Midbrain (tissue), 1 donor: Measurements from ENCODE around the gene FAS.
A peak's percentile ranks its signal among the peaks of the same experiment; 100 is the strongest.
"Not testable (repeated sequence)": the region's sequence is repeated elsewhere in the genome, so short reads cannot be mapped to it uniquely, and the experiment has no call there.

Experiments
- DNase-seq: peaks from one replicate; lab custom pipeline; 2025; lab: John Stamatoyannopoulos, UW

FAS gene

DNA sequence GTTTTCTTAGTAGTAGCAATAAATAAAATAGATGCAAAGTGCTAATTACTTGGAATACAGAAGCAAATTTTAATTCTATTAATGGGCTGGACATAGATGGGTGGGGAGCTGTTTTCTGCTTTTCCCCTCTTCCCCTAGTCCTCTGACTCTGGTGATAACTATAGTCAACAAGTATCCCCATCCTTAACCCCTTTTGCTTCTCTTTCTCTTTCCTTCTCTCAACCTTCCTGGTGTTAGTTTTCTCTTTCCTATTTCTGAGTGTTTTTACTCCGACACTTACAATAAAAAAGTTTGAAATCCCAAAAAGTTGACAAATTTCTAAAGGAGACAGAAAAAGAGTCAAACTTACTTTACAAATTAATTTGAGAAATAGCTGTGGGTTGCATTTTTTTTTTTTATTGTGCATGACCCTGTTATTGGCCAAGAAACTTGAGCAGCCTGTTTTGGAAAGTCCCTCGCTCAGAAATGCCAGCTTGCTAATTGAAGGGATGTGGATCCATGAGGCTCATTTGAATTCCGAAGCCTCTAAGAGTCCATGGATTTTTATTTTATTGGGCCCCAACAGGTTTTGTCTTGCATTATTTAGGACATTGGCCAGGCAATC, 2.4 kb downstream of the FAS start:
- DNase-seq = no peak

DNA sequence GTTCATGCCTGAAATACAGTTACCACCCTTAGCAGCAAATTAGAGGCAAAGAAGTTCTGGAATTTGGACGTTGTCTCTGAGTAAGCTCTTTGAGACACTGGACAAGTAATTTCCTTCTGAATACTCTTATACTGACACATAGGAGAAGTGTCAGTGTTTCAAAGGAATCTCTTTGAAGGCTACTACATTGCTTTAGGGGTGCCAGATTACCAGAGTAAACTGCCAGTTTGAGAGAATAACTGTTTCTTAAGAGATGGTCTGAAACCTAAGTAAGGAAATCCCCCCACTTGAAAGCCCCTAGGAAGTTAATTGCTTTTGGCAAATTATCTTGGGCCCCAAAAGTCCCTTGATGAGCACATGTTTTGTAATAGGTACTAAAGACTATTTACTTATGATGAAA, 3.4 kb downstream of the FAS start:
- DNase-seq = no peak

DNA sequence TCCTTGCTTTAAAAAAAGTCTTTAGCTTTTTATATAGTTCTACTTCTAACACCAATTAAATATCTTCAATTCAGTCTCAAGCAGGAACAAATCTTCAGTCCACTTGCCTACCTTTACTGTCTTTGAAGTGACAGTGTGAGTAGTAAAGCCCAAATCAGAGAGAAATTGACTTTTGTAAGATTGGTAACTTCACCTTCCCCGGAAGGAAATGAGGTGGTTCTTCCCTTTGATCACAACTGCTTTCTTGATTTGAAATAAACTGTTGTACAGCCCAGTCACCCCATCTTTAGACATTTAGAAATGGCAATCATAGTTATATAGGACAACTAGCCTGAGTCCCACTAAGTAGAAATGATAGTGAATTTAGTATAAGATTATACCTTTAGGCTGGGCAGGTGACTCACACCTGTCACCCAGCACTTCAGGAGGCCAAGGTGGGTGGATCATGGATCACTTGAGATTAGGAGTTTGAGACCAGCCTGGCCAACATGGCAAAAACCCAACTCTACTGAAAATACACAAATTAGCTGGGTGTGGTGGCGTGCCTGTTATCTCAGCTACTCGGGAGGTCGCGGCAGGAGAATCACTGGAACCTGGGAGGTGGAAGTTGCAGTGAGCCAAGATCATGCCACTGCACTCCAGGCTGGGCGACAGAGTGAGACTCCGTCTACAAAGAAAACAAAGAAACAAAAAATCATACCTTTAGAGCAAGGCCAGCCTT, 4.7 kb downstream of the FAS start:
- DNase-seq = no peak

DNA sequence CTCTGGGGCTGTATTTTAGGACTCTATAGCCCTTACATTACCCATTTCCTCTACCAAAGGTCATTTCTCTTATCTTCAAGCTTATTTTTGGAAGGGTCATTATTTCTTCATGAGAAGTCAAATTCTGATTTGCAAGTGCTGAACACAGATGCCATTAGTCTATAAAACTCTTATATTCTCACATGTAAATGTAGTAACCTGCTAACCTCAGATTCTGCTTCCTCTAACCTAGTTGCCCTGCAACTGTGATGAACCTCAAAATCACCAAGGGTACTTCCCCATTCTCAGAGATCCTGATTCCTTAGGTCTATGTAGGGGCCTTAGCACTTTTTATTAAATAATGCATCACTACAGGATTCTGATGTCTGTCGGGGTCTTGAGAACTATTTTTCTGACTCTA, 6.3 kb downstream of the FAS start:
- no peak for DNase-seq

DNA sequence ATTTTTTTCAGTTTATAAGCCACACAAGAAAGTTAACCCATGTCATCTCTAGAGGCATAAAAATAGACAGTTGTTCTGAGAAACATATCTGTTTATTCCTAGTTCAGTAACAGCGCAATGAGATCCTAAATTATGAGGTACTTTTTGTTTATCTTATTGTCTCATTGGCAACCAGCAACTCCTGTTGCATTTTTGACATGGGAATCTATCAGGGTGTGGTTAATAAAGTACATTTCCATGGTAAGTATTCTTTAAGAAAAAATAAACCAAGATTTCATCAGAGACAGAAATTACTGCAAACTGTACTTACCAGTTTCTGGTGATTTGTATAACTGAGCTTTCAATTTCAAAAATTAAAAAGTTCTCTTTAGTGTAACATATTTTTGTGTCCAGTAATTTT, 9.0 kb downstream of the FAS start:
- no peak for DNase-seq

DNA sequence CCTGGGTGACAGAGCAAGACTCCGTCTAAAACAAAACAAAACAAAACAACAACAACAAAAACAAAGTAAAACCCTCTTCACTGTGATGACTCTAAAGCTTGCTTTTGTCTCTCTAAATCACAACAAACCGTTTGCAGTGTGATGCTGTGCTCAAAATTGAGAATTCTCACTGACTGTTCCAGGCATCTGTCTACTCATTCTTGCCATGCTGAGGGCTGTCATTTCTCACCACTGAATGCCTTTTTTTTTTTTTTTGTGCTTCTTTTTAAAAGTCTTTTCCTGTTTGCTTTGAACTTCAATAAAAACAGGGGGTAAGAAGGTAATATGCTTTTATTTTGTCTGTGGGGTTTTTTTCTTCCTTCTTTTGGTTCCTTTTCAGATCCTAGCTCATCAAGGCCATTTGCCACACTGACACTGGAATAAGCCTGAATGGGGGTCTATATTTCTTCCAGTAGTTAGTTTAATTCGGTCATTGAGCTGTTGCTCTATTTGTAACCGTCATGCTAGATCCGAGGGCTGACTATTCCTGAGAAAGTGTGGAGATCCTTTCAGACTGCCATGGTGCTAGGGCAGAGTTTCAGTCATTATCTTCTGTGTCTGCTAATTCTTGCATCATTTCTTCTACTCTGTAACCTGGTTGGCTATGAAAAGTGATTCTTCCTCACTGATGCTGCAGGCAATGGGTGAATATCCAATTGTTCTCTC, 10.6 kb downstream of the FAS start:
- no peak for DNase-seq

DNA sequence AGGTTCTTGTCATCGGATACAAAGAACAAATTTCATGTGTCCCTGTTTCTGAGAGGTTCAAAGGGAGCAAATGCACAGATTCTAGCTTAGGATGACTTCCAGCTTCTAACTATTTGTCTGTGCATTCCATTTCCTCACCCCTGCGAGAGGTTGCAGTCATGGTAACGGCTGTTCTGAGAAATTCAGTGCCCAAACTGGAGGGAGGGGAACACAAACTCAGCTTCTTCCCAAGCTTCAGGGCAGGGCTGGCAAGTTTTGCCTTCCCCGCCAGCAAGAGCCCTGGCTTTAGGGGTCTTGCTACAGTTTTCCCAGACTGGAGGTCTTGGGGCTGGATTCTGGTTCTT, 11.1 kb downstream of the FAS start:
- peak; percentile 10 for DNase-seq

DNA sequence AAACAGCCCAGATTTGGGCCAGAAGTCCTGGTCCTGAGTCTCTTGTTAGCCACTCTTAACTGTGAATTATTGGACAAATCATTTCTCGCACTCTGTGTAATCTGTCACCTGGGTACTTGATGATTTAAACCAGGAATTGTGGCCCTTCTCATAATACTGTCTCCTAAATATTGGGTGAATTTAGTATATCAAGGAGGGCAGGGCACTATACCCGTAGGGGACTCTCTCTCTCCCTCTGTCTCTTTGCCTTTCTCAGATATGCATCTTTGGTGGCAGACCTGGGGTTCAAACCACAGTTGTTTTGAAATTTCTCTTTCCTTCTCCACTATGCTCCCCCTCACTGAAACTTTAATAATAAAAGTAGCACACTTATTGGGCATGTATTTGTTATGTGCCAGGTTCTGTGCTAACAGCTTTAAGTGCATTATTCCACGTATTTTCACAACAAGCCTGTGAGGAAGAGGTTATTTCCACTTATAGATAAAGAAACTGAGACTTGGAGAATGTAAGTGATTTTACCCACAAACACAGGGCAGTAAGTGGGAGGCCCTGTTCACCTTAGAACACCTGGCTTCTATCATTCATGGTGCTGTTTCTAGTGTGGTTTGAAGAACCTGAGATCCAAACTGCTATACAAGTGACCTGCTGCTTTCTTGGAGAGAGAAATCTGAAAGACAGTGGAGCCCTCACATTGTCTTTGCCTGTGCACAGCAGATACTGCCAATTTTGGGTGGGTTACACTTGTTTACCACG, 11.8 kb downstream of the FAS start:
- no peak for DNase-seq

DNA sequence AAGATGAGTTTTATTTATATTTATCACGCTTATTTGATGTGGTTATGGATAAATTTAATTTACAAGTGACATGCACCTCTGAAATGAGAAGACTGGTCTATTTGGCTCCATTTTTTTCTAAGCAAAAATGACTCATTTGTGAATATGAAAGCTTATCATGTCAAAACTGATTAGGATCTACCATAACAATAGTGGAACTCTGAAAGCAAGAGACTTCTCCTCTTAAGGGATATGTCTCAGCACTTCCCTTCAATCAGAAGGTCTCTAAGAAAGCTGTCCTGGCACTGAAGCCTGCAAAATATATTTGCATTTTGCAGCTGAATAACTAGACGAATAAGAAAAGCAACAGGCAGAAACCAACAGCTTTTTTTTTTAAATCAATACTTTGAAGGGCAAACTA, 12.7 kb downstream of the FAS start:
- DNase-seq = no peak

DNA sequence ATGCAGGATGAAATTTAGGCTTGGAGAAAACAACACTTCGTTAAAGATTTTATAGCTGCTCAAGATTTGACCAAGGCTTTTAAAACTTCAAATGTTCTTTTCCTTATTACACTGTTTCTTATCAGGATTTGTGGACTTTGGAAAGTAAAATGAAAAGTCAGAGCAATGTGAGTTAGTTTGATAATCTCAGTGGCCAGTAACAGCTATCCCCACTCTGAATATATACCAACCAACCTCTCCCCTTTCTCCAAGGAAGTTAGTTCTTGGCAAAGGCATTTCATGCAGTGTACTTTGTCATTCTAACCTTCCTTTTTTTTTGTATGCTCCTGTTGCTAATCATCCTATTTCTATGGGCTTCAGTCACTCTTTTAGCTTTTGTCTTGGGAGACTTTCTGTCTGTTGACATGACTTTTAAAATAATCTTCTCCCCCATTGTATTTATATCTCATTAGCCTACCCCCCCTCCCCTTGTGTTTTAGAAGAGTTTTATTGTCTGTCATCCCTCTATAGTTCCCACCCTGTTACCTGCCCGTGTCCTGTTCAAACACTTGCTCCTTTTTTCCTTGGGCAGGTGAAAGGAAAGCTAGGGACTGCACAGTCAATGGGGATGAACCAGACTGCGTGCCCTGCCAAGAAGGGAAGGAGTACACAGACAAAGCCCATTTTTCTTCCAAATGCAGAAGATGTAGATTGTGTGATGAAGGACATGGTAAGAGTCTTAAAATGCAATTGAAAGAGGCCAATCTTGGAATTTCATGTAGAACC, 16.7 kb downstream of the FAS start:
- DNase-seq = no peak

DNA sequence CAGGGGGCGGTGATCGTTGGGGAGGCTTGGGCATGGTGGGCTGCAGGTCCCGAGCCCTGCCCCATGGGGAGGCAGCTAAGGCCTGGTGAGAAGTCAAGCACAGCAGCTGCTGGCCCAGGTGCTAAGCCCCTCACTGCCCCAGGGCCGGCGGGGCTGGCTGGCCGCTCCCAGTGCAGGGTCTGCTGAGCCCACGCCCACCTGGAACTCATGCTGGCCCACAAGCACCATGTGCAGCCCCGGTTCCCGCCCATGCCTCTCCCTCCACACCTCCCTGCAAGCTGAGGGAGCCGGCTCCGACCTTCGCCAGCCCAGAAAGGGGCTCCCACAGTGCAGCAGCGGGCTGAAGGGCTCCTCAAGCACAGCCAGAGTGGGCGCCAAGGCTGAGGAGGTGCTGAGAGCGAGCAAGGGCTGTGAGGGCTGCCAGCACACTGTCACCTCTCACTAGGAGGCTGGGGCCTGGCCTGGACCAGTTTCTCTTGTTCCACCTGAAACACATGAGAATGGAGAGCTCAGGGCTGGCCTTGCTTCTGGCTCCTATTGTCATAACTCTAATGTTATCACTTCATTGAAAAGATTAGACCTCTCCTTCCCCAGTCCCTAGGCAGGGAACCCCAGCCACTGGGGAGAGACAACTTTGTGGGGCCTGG, 28.2 kb downstream of the FAS start:
- DNase-seq = not testable (repeated sequence)

DNA sequence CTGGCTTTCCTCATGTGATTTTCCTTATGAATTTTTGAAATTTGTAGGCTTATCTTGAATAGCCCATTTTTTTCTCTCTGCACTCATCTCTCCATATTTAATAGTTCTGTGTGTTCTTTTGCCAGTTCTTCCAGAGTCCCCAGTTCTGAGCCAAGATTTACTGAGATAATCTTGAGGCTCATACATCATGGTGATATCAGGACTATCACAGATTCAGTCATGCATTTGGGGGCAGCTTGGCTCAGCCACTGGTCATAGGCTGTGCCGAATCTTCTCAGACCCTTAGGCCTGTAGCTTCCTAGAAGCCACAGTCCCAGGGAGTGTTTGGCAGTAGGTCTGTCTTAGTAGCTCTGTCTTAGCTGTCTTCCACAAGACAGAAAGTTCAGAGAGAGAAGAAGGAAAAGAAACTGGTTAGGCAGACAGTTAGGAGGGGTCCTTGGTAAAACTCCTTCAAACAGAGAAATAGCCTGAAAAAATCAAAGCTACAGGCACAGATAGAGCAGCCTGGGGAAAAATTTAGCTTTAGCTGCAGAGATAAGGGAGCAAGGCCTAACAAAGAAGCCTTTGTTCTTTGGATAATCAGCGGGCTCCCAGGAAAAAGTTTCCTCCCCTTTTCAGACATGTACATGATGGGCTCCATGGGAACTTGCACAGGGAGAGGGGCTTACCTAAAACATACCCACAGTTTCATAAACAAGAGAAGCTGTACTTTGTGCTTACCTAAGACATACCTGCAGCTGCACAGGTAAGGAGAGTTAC, 29.1 kb downstream of the FAS start:
- no peak for DNase-seq

DNA sequence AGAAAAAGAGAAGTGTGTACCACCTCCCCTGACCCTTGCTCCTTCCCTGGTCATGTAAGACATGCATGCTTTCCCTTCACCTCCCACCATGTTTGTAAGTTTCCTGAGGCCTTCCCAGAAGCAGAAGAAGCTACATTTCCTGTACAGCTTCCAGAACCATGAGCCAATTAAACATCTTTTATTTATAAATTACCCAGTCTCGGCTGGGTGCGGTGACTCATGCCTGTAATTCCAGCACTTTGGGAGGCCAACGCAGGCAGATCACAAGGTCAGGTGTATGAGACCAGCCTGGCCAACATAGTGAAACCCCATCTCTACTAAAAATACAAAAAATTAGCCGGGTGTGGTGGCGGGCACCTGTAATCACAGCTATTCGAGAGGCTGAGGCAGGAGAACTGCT, 30.9 kb downstream of the FAS start:
- DNase-seq = not testable (repeated sequence)

DNA sequence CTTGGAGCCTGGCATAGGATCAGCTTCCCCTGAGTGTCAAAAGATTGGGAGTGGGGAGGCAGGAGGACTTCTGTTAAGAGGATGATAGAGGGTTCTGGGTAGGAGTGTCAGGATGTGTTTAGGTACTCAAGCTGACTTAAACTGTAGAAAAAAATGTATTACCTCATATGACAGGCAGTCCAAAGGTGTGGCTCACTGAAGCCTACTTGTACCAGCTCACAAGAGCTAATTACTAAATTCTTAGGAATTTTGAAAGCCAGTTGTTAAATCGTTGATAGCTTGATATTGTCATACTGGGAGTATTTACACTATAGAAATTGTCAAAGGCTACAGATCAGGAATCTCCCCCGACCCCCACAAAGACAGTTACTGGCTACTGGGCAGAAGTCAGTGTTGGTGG, 32.1 kb downstream of the FAS start:
- DNase-seq = no peak

DNA sequence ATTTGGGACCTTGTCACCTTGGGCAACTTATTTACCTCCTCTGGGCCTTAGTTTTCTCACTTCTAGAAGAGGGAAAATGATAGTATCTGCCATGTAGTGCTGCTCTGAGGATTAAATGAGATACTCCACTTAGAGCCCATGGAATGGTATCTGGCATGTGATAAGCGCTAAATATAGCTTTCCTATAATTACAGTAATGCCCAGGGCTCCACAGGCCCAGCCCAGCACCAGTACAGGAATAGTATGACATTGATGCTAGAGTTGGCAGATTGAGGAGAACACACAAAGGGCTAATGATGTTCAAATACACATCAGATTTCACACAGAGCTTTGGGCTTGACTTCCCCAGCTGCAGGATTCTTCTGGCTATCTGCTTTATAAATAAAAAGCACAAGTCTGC, 34.9 kb downstream of the FAS start:
- no peak for DNase-seq

DNA sequence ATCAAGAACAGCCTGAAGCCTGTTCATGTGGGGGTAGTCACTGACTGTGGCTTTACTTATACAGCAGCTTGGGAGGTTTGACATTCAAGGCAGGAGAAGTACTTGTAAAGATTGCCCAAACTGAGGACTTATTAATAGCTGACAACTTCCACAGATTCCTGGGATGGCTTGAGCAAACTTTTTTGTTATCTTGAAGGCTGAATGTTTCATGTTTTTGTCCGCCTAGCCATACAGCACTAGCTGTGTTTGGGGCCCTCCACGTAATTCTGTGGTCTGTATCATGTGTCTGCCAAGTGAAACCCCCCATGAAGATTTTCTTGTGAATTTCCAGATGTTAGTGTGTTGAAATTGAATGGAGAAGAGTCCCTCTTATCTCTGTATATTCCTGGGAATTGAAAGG, 38.6 kb downstream of the FAS start:
- no peak for DNase-seq

DNA sequence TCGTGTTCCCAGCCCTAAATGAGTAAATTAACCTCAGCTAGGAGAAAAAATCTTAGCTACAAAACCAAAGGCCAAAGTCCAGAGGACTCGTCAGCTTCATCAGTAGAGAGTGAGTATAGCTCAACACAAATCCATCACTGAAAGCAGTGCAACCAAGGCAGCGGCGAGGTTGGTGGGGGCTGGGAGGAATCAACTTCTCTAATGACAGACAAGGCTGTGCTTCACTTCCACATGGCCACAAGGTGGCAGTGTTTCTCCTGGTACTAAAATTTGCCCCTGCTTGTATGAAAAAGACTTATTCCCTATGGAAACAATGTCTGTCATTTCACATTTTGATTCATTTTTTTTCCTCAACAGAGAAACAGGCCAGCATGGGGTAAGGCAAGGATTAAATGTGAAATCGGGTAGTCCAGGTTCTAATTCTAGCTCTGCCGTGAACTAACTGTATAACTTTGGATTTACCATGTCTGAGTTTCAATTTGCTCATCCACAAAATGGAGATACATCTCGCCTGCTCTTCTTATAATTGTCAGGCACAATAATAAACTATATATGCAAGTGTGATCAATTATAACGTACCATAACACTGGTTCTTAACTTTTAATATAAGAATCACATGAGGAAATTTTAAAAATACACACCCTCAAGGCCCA, 39.3 kb downstream of the FAS start:
- DNase-seq = peak; percentile 83

DNA sequence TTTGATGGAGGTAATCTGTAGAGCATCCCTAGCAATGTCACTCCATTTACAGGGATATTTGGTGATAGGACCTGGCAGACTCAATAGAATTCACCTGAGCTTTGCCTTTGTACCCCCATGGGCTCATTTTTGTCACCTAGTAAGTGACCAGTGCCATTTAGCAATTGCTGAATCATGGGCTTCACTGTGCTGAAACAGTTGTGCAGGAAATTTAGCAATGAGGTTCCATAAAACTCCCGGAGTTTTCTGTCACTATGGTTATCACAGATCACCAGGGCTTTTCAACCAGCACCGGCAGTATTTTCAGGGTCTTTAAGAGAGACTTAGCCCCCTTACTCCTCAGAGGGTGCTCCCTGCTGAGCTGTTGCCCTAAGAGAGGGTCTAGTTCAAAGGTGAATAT, 40.2 kb downstream of the FAS start:
- no peak for DNase-seq

DNA sequence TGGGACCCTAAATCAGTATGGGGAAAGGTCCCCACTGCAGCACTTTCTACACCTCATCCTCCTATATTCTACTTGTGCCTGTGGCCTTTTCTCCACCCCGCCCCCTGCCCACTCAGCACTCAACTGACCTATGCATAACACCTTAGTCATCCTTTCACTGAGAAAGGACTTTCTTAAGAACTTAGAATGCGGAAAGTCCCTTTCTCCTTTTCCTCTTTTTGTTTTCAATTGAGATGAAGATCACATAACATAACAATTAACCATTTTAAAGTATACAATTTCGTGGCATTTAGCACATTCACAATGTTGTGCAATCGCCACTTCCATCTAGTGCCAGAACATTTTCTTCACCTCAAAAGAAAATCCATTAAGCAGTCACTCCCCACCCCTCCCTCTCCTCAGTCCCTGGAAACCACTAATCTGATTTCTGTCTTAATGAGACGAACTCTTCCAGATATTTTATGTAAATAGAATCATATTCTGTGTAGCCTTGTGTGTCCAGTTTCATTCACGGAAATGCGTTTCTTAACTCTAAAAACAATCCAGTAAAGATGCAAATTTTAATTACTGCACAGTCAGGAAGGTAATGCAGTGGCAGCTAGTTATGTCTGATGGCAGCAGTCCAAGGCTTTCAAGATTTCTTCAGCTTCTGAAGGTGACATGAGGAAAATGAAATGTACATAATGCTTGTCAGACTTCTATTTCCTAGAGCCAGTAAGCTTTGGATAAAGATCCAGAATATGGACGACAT, 41.7 kb downstream of the FAS start:
- no peak for DNase-seq

DNA sequence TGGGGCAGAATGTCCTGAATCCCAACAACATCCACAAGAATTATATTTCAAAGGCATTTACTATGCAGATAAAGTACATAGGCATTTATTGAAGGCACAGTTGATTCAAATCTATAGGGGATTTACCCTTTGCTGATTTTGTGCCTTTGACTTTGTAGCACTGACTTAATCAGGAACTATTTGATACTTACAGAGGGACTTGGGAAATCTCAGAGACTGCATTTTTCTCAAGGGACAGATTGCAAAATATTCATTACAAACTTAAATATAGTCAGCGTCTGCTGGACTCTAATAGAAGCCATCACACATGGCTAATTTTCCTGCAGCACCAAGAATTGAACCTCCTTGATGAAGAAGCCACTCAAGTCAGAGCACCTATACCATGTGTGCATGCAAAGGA, 44.9 kb downstream of the FAS start:
- DNase-seq = no peak
